Urothelium cell line (cell line): ENCODE data around the gene RAB5B.
"Not testable (repeated sequence)": the region's sequence is repeated elsewhere in the genome, so short reads cannot be mapped to it uniquely, and the experiment has no call there.

Experiments
- DNase-seq: peaks from one replicate; pipeline ENCODE4 v3.0.0; 2011; ENCODE audit warnings: low spot score, mixed read lengths
- FAIRE-seq: peaks from 2 replicates; lab custom pipeline; 2011; peaks lifted over from hg19 to GRCh38; lab: Jason Lieb, UNC

RAB5B gene

GRCh38 chr12:56013482-56013881, 39.6 kb downstream of the RAB5B start:
- FAIRE-seq (no peak), DNase-seq (no peak)

GRCh38 chr12:56014205-56014604, 40.3 kb downstream of the RAB5B start:
- DNase-seq (no peak), FAIRE-seq (no peak)

- DNase-seq (no peak), FAIRE-seq (no peak)
These were observed 43.3 kb downstream of the RAB5B start for GRCh38 chr12:56017181-56017580.

- FAIRE-seq (no peak), DNase-seq (no peak)
These were observed 44.5 kb downstream of the RAB5B start for GRCh38 chr12:56018356-56018755.

GRCh38 chr12:56020423-56021184, 46.7 kb downstream of the RAB5B start, which contains the start of gene IKZF4:
Gene IKZF4, plus strand, starts transcription at chr12:56021043. Its CDS starts 451 bp downstream, at chr12:56021494.
- no peak for DNase-seq
- FAIRE-seq, result no peak

- DNase-seq (no peak), FAIRE-seq (no peak)
These were observed 48.1 kb downstream of the RAB5B start for GRCh38 chr12:56021889-56022497.

GRCh38 chr12:56028511-56029165, 54.8 kb downstream of the RAB5B start:
- FAIRE-seq (no peak), DNase-seq (no peak)

- no peak for FAIRE-seq
- DNase-seq, result no peak
These were observed 55.3 kb downstream of the RAB5B start for GRCh38 chr12:56029166-56029519.

- FAIRE-seq (no peak), DNase-seq (peak; percentile 47)
These were observed 55.9 kb downstream of the RAB5B start for GRCh38 chr12:56029666-56030293.

- no peak for FAIRE-seq
- no peak for DNase-seq
These were observed 58.1 kb downstream of the RAB5B start for GRCh38 chr12:56031987-56032386.

- no peak for FAIRE-seq
- no peak for DNase-seq
These were observed 60.9 kb downstream of the RAB5B start for GRCh38 chr12:56034586-56035332.

GRCh38 chr12:56037161-56037560, 63.3 kb downstream of the RAB5B start:
- no peak for DNase-seq
- no peak for FAIRE-seq

GRCh38 chr12:56038022-56038655, 64.3 kb downstream of the RAB5B start:
- FAIRE-seq, result no peak
- no peak for DNase-seq

- FAIRE-seq (no peak), DNase-seq (no peak)
These were observed 66.3 kb downstream of the RAB5B start for GRCh38 chr12:56040151-56040550.

GRCh38 chr12:56040963-56041551, 67.2 kb downstream of the RAB5B start:
- FAIRE-seq (no peak), DNase-seq (no peak)

- FAIRE-seq (no peak), DNase-seq (peak; percentile 94)
These were observed 67.9 kb downstream of the RAB5B start, which contains the start of gene RPS26 for GRCh38 chr12:56041552-56042429. Gene RPS26, plus strand, starts transcription at chr12:56041918. Its CDS starts 249 bp downstream, at chr12:56042167.

GRCh38 chr12:56042430-56042813, 68.5 kb downstream of the RAB5B start:
- DNase-seq, FAIRE-seq: not testable (repeated sequence)

- no peak for FAIRE-seq
- DNase-seq, result no peak
These were observed 69.0 kb downstream of the RAB5B start for GRCh38 chr12:56042843-56043242.
